K562 (cell line): ENCODE results near the gene OPN1LW. TPM values are rescaled to one million over a fixed set of nuclear protein-coding genes. Genes with fewer than 3 reads are reported as not detected.
A peak's percentile ranks its signal among the peaks of the same experiment; 100 is the strongest.

Experiments used
- ARID1B ChIP-seq: fragments of 450-650 bp; IDR thresholded peaks from 2 replicates; pipeline ENCODE4 v1.6.1; 2016; ENCODE audit warnings: antibody characterized with exemption, mild to moderate bottlenecking, inconsistent platforms
- FOXM1 ChIP-seq, 2 experiments: fragments of 450-650 bp in 1 of 2; sonication (generic) in 1 of 2; formaldehyde crosslinking in 1 of 2; IDR thresholded peaks; 2 replicates each; pipeline versions ENCODE4 v1.6.1 to v1.9.0; 2017 to 2022; ENCODE audit warnings: low read depth in 2 of 2, mild to moderate bottlenecking in 2 of 2, missing genetic modification reagents in 1 of 2, moderate library complexity in 1 of 2
- GABPB2 ChIP-seq: fragments of 250-450 bp; sonication (Bioruptor Pico); conservative IDR thresholded peaks from 2 replicates; pipeline ENCODE4 v1.5.1; 2021; ENCODE audit warnings: mild to moderate bottlenecking
- HIVEP1 ChIP-seq: fragments of 250-450 bp; sonication (Bioruptor Pico); IDR thresholded peaks from 2 replicates; pipeline ENCODE4 v1.4.0; 2020; ENCODE audit warnings: mild to moderate bottlenecking
- KHSRP ChIP-seq: fragments of 450-650 bp; IDR thresholded peaks from 2 replicates; pipeline ENCODE4 v1.6.1; 2017
- MCM7 ChIP-seq, 2 experiments: fragments of 450-650 bp; IDR thresholded peaks; 2 replicates each; pipeline ENCODE4 v1.6.1; 2016 to 2018
- MEF2D ChIP-seq: conservative IDR thresholded peaks from 2 replicates; pipeline ENCODE4 v1.6.1; 2016; ENCODE audit warnings: low read depth, missing genetic modification characterization, missing compliant biosample characterization
- MGA ChIP-seq: fragments of 450-650 bp; IDR thresholded peaks from 2 replicates; pipeline ENCODE4 v1.6.1; 2016; ENCODE audit warnings: mild to moderate bottlenecking, moderate library complexity
- PATZ1 ChIP-seq: fragments of 250-450 bp; sonication (Bioruptor Pico); IDR thresholded peaks from 2 replicates; pipeline ENCODE4 v1.5.0; 2020; ENCODE audit warnings: mild to moderate bottlenecking, borderline replicate concordance
- SMARCB1 ChIP-seq: IDR thresholded peaks from 2 replicates; pipeline ENCODE4 v1.6.1; 2011; ENCODE audit warnings: improper control_type of control experiment, low read depth; ENCODE audit not compliant: insufficient read length
- THAP7 ChIP-seq: fragments of 250-450 bp; sonication (Bioruptor Pico); IDR thresholded peaks from 2 replicates; pipeline ENCODE4 v1.5.0; 2021
- polyA plus RNA-seq, 8 experiments: library from polyadenylated mRNA; depleted of rRNA in 4 of 8; stranded (reverse) in 5 of 8; unstranded in 3 of 8; fragments of >200 nt; fragmentation: Nextera tagmentation in 2 of 8; fragmentation: Illumina TruSeq in 1 of 8; extraction: Ambion mirVana in 2 of 8; extraction: Trizol in 1 of 8; gene quantifications; 2 replicates each; pipeline versions ENCODE4 v1.2.1 to v1.2.3, GENCODE V29; 2011 to 2014; ENCODE audit warnings: inconsistent platforms in 1 of 8, missing spikeins in 1 of 8
- total RNA-seq, 7 experiments: library from RNA; depleted of rRNA in 6 of 7; stranded (reverse); fragments of >200 nt in 6 of 7; fragmentation: Illumina TruSeq in 2 of 7; extraction: Trizol in 2 of 7; gene quantifications; 2 replicates each; pipeline versions ENCODE4 v1.2.1 to v1.2.3, GENCODE V29; 2011 to 2021; ENCODE audit warnings: low replicate concordance in 1 of 7

OPN1LW gene
- total and polyA plus RNA-seq, 9 of the 15 experiments (the other 6 are each of a cell fraction or from before 2014, with no cell fraction given): 0.04 TPM; not detected in 8

GRCh38 chrX:154123241-154124219, 20.5 kb upstream of the OPN1LW start (continued):
- TF ChIP-seq MGA (no peak), GABPB2 (no peak), MEF2D (tag) (0 out of 2 replicates have a peak, but pooled peaks have one; percentile 37), SMARCB1 (peak; percentile 88), HIVEP1 (CRISPR knock-in tag) (no peak), KHSRP (peak; percentile 60; the same call in 1 of the 2 replicates), ARID1B (peak; percentile 97), MCM7 (IDR thresholded peaks at IDR 0.05) (no peak), THAP7 (CRISPR knock-in tag) (no peak), FOXM1 (IDR thresholded peaks at IDR 0.05; ENCODE audit: low read depth) (peak; percentile 91), FOXM1 (CRISPR knock-in tag; IDR thresholded peaks at IDR 0.05; ENCODE audit: low read depth) (no peak), PATZ1 (CRISPR knock-in tag) (no peak)
